K562 (cell line): Measurements from ENCODE around the gene AAMDC. TPM values are rescaled to one million over a fixed set of nuclear protein-coding genes. Genes with fewer than 3 reads are reported as not detected.
A peak's percentile ranks its signal among the peaks of the same experiment; 100 is the strongest.

Experiments
- ARID1B ChIP-seq: fragments of 450-650 bp; IDR thresholded peaks from 2 replicates; pipeline ENCODE4 v1.6.1; 2016; ENCODE audit warnings: antibody characterized with exemption, mild to moderate bottlenecking, inconsistent platforms
- ESRRB ChIP-seq: fragments of 250-450 bp; sonication (Bioruptor Pico); IDR thresholded peaks from 2 replicates; pipeline ENCODE4 v1.5.0; 2020; ENCODE audit warnings: mild to moderate bottlenecking, moderate library complexity, borderline replicate concordance
- FIP1L1 ChIP-seq: fragments of 200-400 bp; formaldehyde crosslinking; IDR thresholded peaks from 2 replicates; pipeline ENCODE4 v1.6.1; 2018; ENCODE audit warnings: mild to moderate bottlenecking, low read depth, low read length; ENCODE audit not compliant: poor library complexity, severe bottlenecking
- HMG20B ChIP-seq: fragments of 250-450 bp; sonication (Bioruptor Pico); IDR thresholded peaks from 2 replicates; pipeline ENCODE4 v1.5.0; 2021; ENCODE audit warnings: mild to moderate bottlenecking
- HNRNPL ChIP-seq: fragments of 200-400 bp; formaldehyde crosslinking; IDR thresholded peaks from 2 replicates; pipeline ENCODE4 v1.6.1; 2017; ENCODE audit warnings: low read depth, mild to moderate bottlenecking, low read length
- HNRNPLL ChIP-seq: fragments of 200-400 bp; formaldehyde crosslinking; IDR thresholded peaks from 2 replicates; pipeline ENCODE4 v1.6.1; 2017; ENCODE audit warnings: low read length, low read depth, mild to moderate bottlenecking; ENCODE audit not compliant: poor library complexity, severe bottlenecking
- SOX6 ChIP-seq: fragments of 450-650 bp; IDR thresholded peaks from 2 replicates; pipeline ENCODE4 v1.6.1; 2014; ENCODE audit warnings: mild to moderate bottlenecking
- SP1 ChIP-seq: sonication (generic); formaldehyde crosslinking; IDR thresholded peaks from 2 replicates; pipeline ENCODE4 v1.8.1; 2022; ENCODE audit warnings: mild to moderate bottlenecking, missing genetic modification reagents
- ZNF253 ChIP-seq: fragments of 250-450 bp; sonication (Bioruptor Pico); conservative IDR thresholded peaks from 2 replicates; pipeline ENCODE4 v1.6.1; 2021; ENCODE audit warnings: mild to moderate bottlenecking
- ZNF699 ChIP-seq: fragments of 250-450 bp; sonication (Bioruptor Pico); IDR thresholded peaks from 2 replicates; pipeline ENCODE4 v1.8.0; 2021; ENCODE audit warnings: mild to moderate bottlenecking, moderate library complexity; ENCODE audit not compliant: insufficient replicate concordance
- polyA plus RNA-seq, 8 experiments: library from polyadenylated mRNA; depleted of rRNA in 4 of 8; stranded (reverse) in 5 of 8; unstranded in 3 of 8; fragments of >200 nt; fragmentation: Nextera tagmentation in 2 of 8; fragmentation: Illumina TruSeq in 1 of 8; extraction: Ambion mirVana in 2 of 8; extraction: Trizol in 1 of 8; gene quantifications; 2 replicates each; pipeline versions ENCODE4 v1.2.1 to v1.2.3, GENCODE V29; 2011 to 2014; ENCODE audit warnings: inconsistent platforms in 1 of 8, missing spikeins in 1 of 8
- total RNA-seq, 7 experiments: library from RNA; depleted of rRNA in 6 of 7; stranded (reverse); fragments of >200 nt in 6 of 7; fragmentation: Illumina TruSeq in 2 of 7; extraction: Trizol in 2 of 7; gene quantifications; 2 replicates each; pipeline versions ENCODE4 v1.2.1 to v1.2.3, GENCODE V29; 2011 to 2021; ENCODE audit warnings: low replicate concordance in 1 of 7
- TF ChIP-seq, protein P1 (sequence below): IDR thresholded peaks from 2 replicates; pipeline ENCODE4 v1.6.1; 2016; ENCODE audit warnings: missing genetic modification characterization, missing compliant biosample characterization
- TF ChIP-seq, protein P2 (sequence below), 2 experiments: fragments of 450-650 bp; IDR thresholded peaks; 2 replicates each; pipeline ENCODE4 v1.6.1; 2016
- TF ChIP-seq, protein P3 (sequence below), 3 experiments: fragments of 200-800 bp in 1 of 3; fragments of 250-450 bp in 1 of 3; fragments of 450-650 bp in 1 of 3; sonication (Bioruptor Pico) in 1 of 3; sonication (Bioruptor generic) in 1 of 3; formaldehyde crosslinking in 1 of 3; IDR thresholded peaks; 2 replicates each; pipeline versions ENCODE4 v1.6.1 to v1.8.0; 2016 to 2022; ENCODE audit warnings: mild to moderate bottlenecking in 2 of 3, missing genetic modification characterization in 2 of 3, missing compliant biosample characterization in 1 of 3, moderate library complexity in 1 of 3
- TF ChIP-seq, protein P4 (sequence below): sonication (generic); formaldehyde crosslinking; IDR thresholded peaks from 2 replicates; pipeline ENCODE4 v1.9.0; 2022; ENCODE audit warnings: mild to moderate bottlenecking, missing genetic modification reagents
- TF ChIP-seq, protein P5 (sequence below): fragments of 200-800 bp; sonication (Bioruptor generic); IDR thresholded peaks from 2 replicates; pipeline ENCODE4 v1.6.1; 2017; ENCODE audit warnings: missing genetic modification characterization, missing compliant biosample characterization
- TF ChIP-seq, protein P6 (sequence below): sonication (generic); formaldehyde crosslinking; IDR thresholded peaks from 2 replicates; pipeline ENCODE4 v1.8.1; 2022; ENCODE audit warnings: missing genetic modification reagents

AAMDC gene
- total and polyA plus RNA-seq, 9 of the 15 experiments (the other 6 are each of a cell fraction or from before 2014, with no cell fraction given) = 10.4 to 40.6 (median 15.6) TPM

DNA sequence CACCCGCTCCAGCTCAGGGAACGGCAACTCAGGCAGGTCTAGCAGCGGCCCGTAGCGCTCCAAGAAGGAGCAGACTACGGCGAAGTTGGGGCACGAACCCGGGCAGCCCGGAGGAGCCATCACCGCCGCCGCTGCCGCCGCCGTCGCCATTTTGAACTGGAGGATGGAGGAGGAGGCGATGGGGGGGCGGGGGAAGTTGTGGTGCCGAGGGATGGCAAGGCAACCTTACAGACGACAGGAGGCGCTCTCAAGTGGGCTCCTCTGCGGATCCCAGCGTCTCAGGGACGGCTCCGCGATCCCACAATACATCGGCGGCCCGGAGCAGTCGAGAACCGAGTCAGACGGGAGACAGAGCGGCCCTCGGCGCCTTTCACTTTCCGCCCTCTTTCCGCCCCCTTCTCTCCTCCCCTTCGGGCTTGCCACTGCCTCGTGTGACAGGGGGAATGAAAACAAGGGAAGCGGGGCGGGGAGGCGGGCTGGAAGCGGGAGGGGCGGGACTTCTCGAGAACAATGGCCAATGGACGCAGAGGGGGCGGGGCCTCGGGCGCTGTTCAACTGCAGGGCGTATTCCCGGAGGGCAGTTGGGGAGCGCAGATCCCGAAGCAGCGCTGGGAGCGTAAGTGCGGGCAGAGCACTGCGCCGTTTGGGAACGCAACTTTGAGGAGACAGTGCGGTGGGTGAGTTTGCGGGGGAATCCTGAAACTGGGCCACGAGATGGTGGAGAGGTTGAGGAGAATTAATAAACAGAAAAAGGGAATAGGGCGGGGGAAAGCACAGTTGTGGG, at the start of gene AAMDC, which contains the start of gene RSF1 (continued):
- TF ChIP-seq, protein P1, sequence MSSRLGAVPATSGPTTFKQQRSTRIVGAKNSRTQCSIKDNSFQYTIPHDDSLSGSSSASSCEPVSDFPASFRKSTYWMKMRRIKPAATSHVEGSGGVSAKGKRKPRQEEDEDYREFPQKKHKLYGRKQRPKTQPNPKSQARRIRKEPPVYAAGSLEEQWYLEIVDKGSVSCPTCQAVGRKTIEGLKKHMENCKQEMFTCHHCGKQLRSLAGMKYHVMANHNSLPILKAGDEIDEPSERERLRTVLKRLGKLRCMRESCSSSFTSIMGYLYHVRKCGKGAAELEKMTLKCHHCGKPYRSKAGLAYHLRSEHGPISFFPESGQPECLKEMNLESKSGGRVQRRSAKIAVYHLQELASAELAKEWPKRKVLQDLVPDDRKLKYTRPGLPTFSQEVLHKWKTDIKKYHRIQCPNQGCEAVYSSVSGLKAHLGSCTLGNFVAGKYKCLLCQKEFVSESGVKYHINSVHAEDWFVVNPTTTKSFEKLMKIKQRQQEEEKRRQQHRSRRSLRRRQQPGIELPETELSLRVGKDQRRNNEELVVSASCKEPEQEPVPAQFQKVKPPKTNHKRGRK (tag) = no peak
- TF ChIP-seq, protein P2, sequence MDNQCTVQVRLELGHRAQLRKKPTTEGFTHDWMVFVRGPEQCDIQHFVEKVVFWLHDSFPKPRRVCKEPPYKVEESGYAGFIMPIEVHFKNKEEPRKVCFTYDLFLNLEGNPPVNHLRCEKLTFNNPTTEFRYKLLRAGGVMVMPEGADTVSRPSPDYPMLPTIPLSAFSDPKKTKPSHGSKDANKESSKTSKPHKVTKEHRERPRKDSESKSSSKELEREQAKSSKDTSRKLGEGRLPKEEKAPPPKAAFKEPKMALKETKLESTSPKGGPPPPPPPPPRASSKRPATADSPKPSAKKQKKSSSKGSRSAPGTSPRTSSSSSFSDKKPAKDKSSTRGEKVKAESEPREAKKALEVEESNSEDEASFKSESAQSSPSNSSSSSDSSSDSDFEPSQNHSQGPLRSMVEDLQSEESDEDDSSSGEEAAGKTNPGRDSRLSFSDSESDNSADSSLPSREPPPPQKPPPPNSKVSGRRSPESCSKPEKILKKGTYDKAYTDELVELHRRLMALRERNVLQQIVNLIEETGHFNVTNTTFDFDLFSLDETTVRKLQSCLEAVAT (IDR thresholded peaks at IDR 0.05) = peak in 1 of 2 experiments; percentile 100; a peak in 2 of 4 replicates
- TF ChIP-seq HNRNPLL = peak; percentile 100
- TF ChIP-seq, protein P3, sequence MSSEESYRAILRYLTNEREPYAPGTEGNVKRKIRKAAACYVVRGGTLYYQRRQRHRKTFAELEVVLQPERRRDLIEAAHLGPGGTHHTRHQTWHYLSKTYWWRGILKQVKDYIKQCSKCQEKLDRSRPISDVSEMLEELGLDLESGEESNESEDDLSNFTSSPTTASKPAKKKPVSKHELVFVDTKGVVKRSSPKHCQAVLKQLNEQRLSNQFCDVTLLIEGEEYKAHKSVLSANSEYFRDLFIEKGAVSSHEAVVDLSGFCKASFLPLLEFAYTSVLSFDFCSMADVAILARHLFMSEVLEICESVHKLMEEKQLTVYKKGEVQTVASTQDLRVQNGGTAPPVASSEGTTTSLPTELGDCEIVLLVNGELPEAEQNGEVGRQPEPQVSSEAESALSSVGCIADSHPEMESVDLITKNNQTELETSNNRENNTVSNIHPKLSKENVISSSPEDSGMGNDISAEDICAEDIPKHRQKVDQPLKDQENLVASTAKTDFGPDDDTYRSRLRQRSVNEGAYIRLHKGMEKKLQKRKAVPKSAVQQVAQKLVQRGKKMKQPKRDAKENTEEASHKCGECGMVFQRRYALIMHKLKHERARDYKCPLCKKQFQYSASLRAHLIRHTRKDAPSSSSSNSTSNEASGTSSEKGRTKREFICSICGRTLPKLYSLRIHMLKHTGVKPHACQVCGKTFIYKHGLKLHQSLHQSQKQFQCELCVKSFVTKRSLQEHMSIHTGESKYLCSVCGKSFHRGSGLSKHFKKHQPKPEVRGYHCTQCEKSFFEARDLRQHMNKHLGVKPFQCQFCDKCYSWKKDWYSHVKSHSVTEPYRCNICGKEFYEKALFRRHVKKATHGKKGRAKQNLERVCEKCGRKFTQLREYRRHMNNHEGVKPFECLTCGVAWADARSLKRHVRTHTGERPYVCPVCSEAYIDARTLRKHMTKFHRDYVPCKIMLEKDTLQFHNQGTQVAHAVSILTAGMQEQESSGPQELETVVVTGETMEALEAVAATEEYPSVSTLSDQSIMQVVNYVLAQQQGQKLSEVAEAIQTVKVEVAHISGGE (CRISPR knock-in tag; IDR thresholded peaks at IDR 0.05) = peak in 1 of 3 experiments; percentile 86; a peak in 2 of 6 replicates
- TF ChIP-seq ZNF253 = no peak
- no peak for TF ChIP-seq HNRNPL
- TF ChIP-seq ARID1B = peak; percentile 28; the same call in 1 of the 2 replicates
- TF ChIP-seq ZNF699 (CRISPR knock-in tag) = no peak
- TF ChIP-seq, protein P4, sequence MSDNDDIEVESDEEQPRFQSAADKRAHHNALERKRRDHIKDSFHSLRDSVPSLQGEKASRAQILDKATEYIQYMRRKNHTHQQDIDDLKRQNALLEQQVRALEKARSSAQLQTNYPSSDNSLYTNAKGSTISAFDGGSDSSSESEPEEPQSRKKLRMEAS (CRISPR knock-in tag) = peak; percentile 73
- no peak for TF ChIP-seq ESRRB (CRISPR knock-in tag)
- TF ChIP-seq, protein P5, sequence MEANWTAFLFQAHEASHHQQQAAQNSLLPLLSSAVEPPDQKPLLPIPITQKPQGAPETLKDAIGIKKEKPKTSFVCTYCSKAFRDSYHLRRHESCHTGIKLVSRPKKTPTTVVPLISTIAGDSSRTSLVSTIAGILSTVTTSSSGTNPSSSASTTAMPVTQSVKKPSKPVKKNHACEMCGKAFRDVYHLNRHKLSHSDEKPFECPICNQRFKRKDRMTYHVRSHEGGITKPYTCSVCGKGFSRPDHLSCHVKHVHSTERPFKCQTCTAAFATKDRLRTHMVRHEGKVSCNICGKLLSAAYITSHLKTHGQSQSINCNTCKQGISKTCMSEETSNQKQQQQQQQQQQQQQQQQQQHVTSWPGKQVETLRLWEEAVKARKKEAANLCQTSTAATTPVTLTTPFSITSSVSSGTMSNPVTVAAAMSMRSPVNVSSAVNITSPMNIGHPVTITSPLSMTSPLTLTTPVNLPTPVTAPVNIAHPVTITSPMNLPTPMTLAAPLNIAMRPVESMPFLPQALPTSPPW (CRISPR knock-in tag) = peak; percentile 98
- TF ChIP-seq, protein P6, sequence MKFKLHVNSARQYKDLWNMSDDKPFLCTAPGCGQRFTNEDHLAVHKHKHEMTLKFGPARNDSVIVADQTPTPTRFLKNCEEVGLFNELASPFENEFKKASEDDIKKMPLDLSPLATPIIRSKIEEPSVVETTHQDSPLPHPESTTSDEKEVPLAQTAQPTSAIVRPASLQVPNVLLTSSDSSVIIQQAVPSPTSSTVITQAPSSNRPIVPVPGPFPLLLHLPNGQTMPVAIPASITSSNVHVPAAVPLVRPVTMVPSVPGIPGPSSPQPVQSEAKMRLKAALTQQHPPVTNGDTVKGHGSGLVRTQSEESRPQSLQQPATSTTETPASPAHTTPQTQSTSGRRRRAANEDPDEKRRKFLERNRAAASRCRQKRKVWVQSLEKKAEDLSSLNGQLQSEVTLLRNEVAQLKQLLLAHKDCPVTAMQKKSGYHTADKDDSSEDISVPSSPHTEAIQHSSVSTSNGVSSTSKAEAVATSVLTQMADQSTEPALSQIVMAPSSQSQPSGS = no peak
- TF ChIP-seq SOX6 = peak; percentile 60; the same call in 1 of the 2 replicates
- no peak for TF ChIP-seq HMG20B (CRISPR knock-in tag)
- peak; percentile 89 for TF ChIP-seq FIP1L1
- TF ChIP-seq SP1 (CRISPR knock-in tag) = peak; percentile 89
